SKM-1 treated with dmso at 0.1 percent for 144 hours (cell line): ENCODE results near the gene SPSB4.
"Not testable (repeated sequence)": the region's sequence is repeated elsewhere in the genome, so short reads cannot be mapped to it uniquely, and the experiment has no call there.

Source experiments
- DNase-seq: peaks from one replicate; lab custom pipeline; 2025; ENCODE audit not compliant: unreplicated experiment; lab: John Stamatoyannopoulos, UW

SPSB4 gene

GRCh38 chr3:141093971-141094684 is 43.0 kb downstream of the SPSB4 start:
- DNase-seq, result no peak

GRCh38 chr3:141094790-141095545 is 43.8 kb downstream of the SPSB4 start:
- DNase-seq, result no peak

- DNase-seq, result no peak
These were observed 44.4 kb downstream of the SPSB4 start for GRCh38 chr3:141095546-141095937.

- no peak for DNase-seq
These were observed 45.0 kb downstream of the SPSB4 start for GRCh38 chr3:141096164-141096563.

GRCh38 chr3:141096981-141097380 is 45.8 kb downstream of the SPSB4 start:
- no peak for DNase-seq

- no peak for DNase-seq
These were observed 49.0 kb downstream of the SPSB4 start for GRCh38 chr3:141100112-141100511.

- DNase-seq, result no peak
These were observed 49.6 kb downstream of the SPSB4 start for GRCh38 chr3:141100531-141101320.

- no peak for DNase-seq
These were observed 51.2 kb downstream of the SPSB4 start for GRCh38 chr3:141102372-141102771.

- DNase-seq, result no peak
These were observed 51.9 kb downstream of the SPSB4 start for GRCh38 chr3:141103067-141103466.

- no peak for DNase-seq
These were observed 52.4 kb downstream of the SPSB4 start for GRCh38 chr3:141103503-141103902.

- DNase-seq, result no peak
These were observed 53.1 kb downstream of the SPSB4 start for GRCh38 chr3:141104151-141104821.

- DNase-seq, result peak; percentile 70
These were observed 54.9 kb downstream of the SPSB4 start for GRCh38 chr3:141105828-141106628.

GRCh38 chr3:141106842-141107241 is 55.7 kb downstream of the SPSB4 start:
- no peak for DNase-seq

- no peak for DNase-seq
These were observed 56.9 kb downstream of the SPSB4 start for GRCh38 chr3:141108039-141108438.

- DNase-seq, result peak; percentile 6
These were observed 58.6 kb downstream of the SPSB4 start for GRCh38 chr3:141109751-141110150.

GRCh38 chr3:141110322-141110721 is 59.2 kb downstream of the SPSB4 start:
- no peak for DNase-seq

GRCh38 chr3:141111364-141112155 is 60.4 kb downstream of the SPSB4 start:
- no peak for DNase-seq

- DNase-seq, result no peak
These were observed 61.6 kb downstream of the SPSB4 start for GRCh38 chr3:141112686-141113297.

GRCh38 chr3:141113680-141114079 is 62.5 kb downstream of the SPSB4 start:
- DNase-seq, result not testable (repeated sequence)
